ENCODE measurements around the gene TIMM21.

The TIMM21 gene, protein sequence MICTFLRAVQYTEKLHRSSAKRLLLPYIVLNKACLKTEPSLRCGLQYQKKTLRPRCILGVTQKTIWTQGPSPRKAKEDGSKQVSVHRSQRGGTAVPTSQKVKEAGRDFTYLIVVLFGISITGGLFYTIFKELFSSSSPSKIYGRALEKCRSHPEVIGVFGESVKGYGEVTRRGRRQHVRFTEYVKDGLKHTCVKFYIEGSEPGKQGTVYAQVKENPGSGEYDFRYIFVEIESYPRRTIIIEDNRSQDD

DNA sequence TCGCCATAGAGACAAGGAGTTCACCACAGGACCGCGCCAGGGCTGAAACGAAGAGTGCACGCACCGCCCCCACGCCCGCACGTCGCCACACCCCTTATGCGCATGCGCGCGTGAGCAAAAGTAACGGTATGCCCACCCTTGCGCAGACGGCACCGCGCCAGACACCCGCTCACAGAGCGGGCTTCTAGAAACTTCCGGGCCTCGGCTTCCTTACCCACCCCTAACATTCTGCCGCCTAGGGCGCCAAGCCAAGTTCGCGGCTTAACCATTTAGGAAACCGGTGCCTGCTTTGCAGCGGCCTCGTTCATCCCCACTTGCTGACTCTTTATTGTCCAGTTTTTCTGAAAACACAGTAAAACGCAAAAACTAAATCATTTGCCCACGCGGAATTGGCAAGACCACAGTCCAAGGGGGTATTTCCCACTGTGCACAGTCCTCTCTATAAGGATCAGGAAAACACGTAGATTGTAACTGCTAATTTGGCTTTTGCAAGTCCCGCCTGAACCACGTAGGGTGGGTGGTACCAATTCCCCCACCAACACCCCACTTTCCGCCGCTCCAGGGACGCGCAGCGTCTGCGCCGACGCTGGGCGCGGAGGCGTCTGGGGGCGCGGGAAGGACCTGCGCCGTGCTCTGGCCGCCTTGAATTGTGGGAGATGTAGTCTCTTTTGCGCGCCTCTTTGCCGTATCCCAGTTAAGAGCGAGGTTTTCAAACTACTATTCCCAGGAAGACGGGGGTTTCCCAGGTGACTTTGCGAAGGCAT, at the start of gene TIMM21, which contains the start of gene FBXO15:
TSS of gene TIMM21 (plus strand) at position 745 of the 764 bp plus-strand sequence. CDS start 286 bp downstream, outside the sequence.
TSS of gene FBXO15 (minus strand) at position 56 of the 764 bp plus-strand sequence. CDS start at position 7, 49 bp downstream.
- peak; percentile 94 for DNase-seq

DNA sequence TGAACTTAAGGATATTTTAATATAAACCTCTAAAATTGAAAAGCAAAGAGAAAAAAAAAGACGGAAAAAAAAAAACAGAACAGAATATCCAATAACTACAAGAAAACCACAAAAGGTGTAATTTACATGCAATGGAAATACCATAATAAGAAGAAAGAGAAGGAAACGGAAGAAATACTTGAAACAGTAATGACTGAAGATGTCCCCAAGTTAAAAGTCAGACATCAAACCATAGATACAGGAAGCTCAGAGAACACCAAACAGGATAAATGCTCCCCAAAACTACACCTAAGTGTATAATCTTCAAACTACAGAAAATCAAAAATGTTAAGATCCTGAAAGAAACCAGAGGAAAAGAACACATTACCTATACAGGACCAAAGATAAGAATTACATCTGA, 39.9 kb upstream of the TIMM21 start:
- no peak for DNase-seq

GRCh38 chr18:74110149-74110548, 38.2 kb upstream of the TIMM21 start:
- DNase-seq: no peak

GRCh38 chr18:74110976-74111375, 37.3 kb upstream of the TIMM21 start:
- DNase-seq: no peak

DNA sequence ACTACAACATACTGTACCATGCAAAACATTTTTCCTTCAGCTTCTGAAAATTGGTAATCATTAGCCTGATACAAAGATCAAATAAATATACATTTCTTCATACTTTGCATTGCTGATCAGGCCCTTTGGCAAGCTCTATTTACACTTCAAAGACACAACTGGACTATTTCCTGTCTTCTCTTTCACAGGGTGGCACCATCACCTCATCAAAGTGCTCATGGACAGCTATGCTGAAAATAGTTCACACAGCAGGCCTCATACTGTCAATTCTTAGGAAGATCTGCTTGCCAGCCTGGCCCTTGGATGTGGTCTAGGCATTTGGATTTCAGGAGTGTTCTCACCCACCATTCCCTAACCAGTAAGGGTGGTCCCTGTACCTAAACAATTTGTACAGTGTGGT, 34.6 kb upstream of the TIMM21 start:
- DNase-seq: no peak

- no peak for DNase-seq
These were observed 34.2 kb upstream of the TIMM21 start for GRCh38 chr18:74114116-74114515.

GRCh38 chr18:74115046-74115445, 33.3 kb upstream of the TIMM21 start:
- peak; percentile 17 for DNase-seq

DNA sequence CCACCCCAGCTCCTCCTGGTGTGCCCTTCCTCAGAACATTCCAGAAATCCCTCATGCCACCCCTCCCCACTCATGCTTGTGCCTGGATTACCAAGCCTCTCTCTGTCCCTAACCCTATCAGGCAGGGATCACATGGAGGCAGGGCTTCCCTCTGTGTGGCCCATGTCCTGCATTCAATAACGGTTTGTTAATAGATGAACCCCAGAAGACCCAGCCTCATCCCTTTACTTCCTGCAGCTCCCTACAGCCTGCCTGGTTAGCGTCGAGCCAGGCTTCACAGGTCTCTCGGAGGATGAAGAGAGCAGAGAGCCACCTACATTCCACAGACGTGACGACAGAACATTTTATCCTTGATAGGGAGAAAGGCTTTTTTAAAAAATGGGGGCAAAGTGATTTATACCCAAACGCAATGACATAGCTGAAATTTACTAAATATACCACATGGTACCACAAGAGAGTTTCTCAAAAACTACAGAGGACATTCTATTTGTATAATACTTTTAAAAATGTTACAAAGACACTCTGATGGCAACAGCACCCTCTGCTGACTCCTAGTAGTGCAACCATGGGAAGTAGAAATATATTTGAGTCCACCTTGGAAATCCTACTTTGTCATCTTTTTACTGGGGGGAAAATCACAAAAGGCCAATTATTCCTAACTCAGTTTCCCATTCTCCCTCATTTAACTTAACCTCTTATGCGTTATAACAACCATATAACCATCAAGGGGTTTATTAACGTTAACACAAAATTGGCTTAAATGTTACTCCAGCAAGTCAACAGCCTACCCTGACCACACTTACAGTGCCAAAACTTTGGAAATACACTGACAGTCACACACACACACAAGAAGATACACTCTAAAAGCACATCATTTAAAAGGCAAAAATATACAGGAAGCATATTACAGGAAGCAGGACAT, 31.4 kb upstream of the TIMM21 start:
- peak; percentile 27 for DNase-seq

GRCh38 chr18:74123200-74123599, 25.1 kb upstream of the TIMM21 start:
- no peak for DNase-seq

GRCh38 chr18:74124642-74125041, 23.7 kb upstream of the TIMM21 start:
- no peak for DNase-seq

DNA sequence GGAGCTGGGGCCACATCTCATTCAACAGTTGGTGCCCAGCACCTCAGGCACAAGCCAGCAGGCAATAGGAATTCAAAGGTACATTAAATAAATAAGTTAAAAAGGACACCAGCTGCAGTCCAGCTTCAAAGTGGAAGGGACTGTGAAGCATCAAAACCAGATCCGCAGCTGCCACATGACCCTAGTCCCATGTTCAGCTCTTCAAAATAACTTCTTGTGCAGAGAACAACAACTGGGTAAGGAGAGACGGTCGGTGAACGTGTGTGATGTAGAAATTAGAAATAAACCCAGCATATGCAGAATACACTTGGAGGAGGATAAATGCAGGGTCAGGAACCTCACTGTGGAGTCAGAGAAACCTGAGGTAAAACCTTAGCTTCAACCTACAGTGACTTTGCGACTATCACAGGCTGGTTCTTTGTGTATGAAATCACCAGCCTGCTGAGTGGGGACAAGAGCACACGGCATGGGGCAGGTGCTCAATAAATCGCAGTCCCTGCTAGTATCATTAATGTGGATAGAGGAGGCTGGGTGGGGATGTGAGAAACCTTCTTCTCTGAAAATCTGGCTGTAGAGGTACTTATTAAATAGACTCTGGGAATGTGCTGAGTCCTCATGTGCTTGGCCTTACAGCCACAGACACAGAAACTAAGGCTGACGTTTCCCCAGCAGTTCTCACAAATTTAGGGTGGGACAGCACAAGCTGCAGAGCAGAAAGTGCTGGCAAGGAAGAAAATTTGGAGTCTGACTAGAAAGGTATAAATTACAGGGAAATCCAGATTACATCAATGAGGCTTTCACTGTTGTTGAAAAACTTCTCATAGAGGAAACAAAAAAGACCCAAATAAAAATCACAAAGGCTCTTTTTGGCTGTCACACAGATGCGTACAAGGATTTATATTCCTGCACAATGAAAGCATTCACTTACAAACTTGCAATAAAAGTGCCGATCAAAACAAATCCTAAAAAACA, 21.4 kb upstream of the TIMM21 start:
- no peak for DNase-seq

GRCh38 chr18:74128159-74128558, 20.2 kb upstream of the TIMM21 start:
- DNase-seq: no peak

DNA sequence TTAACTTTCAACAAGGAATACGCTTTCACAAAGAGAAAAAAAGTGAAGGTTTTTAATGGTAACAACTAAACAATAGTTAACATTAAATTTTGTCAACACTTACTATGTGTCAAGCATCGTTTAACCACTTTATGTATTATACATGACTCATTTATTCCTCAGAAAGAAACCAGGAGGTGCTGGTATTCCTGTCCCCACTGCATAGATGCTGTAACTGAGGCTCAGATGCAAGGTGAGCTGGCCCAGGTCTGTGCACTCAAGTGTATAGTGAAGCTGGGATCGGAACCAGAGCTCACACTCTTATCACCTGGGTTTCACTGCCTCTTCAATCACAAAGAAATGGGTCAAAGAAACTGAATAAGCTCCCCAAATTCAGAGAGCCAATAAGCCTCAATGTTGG, 17.2 kb upstream of the TIMM21 start:
- no peak for DNase-seq

- no peak for DNase-seq
These were observed 16.1 kb upstream of the TIMM21 start for GRCh38 chr18:74132201-74132600.

GRCh38 chr18:74137920-74138538, 10.3 kb upstream of the TIMM21 start:
- DNase-seq: no peak

GRCh38 chr18:74139411-74139810, 8.9 kb upstream of the TIMM21 start:
- DNase-seq: no peak

DNA sequence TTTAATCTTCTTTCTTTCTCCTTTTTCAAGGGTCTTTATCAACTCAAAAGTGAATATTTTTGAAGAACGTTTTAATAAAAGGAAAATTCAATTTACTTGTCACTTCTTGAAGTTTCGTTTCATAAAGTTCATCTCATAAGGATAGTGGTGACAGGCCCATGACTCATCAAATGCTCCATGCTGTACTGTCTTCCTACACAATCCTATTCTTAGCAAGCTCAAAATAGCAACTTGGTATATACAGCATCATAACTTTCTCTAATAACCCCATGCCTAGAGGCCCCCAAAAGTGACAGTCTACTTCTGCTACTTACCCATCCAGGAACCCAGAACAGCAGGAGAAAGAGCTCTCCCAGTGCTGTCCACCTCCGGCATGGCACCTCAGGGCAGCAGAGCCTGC, 8.4 kb upstream of the TIMM21 start:
- peak; percentile 39 for DNase-seq

- no peak for DNase-seq
These were observed 7.7 kb upstream of the TIMM21 start for GRCh38 chr18:74140582-74140981.

- no peak for DNase-seq
These were observed 6.7 kb upstream of the TIMM21 start for GRCh38 chr18:74141667-74142066.

- DNase-seq: no peak
These were observed 6.1 kb upstream of the TIMM21 start for GRCh38 chr18:74142252-74142651.

GRCh38 chr18:74146756-74147155, 1.6 kb upstream of the TIMM21 start:
- peak; percentile 5 for DNase-seq

- DNase-seq: no peak
These were observed 888 bp upstream of the TIMM21 start for GRCh38 chr18:74147491-74147778.
